IMR-90 (cell line): Measurements from ENCODE around the gene OCLN. TPM values are rescaled to one million over a fixed set of nuclear protein-coding genes. Genes with fewer than 3 reads are reported as not detected.

Experiments used
- ATAC-seq: fragments of 200-7000 bp; cut with Tn5 transposase; 2 replicates; pipeline ENCODE4 v1.9.1; 2020; ENCODE audit warnings: low read depth, mild to moderate bottlenecking, moderate library complexity
- BruUV-seq: library from RNA; stranded (reverse); fragments of 400-500 nt; replicated peaks from 2 replicates; lab custom pipeline; 2021; lab: Mats Ljungman, UMichigan
- CTCF ChIA-PET: fragments of 300-600 bp; formaldehyde crosslinking; extraction: SDS; loops from one replicate; lab custom pipeline; 2021; ENCODE audit warnings: antibody characterized with exemption; lab: Yijun Ruan, JAX
- POLR2A ChIA-PET: fragments of 300-600 bp; sonication (Branson Sonifier 250); formaldehyde crosslinking; loops from one replicate; lab custom pipeline; 2022; ENCODE audit warnings: antibody characterized with exemption; ENCODE audit not compliant: unreplicated experiment; lab: Charles Lee
- DNase-seq: peaks from one replicate; pipeline ENCODE4 v3.0.0; 2013
- H2AFZ ChIP-seq: replicated peaks from 2 replicates; pipeline ENCODE3; 2013; ENCODE audit warnings: low read length, mild to moderate bottlenecking; ENCODE audit not compliant: poor library complexity
- H2AK5ac ChIP-seq: 2 replicates; pipeline ENCODE4 v1.6.1; 2013; ENCODE audit warnings: low read depth, low read length, inconsistent platforms
- H2AK9ac ChIP-seq: replicated peaks from 2 replicates; pipeline ENCODE3; 2013; ENCODE audit warnings: mild to moderate bottlenecking, low read depth, low read length, moderate library complexity; ENCODE audit not compliant: poor library complexity
- H2BK120ac ChIP-seq: 2 replicates; pipeline ENCODE4 v1.6.1; 2013; ENCODE audit warnings: low read depth, low read length, inconsistent platforms
- H2BK15ac ChIP-seq: 3 replicates; pipeline ENCODE4 v1.6.1; 2013; ENCODE audit warnings: low read depth, low read length, inconsistent platforms
- H2BK20ac ChIP-seq: 2 replicates; pipeline ENCODE4 v1.6.1; 2013; ENCODE audit warnings: low read depth, mild to moderate bottlenecking, inconsistent platforms, low read length, moderate library complexity
- H2BK5ac ChIP-seq: 2 replicates; pipeline ENCODE4 v1.6.1; 2013; ENCODE audit warnings: mild to moderate bottlenecking, low read depth, low read length, inconsistent platforms; ENCODE audit not compliant: poor library complexity, severe bottlenecking
- H3K14ac ChIP-seq: replicated peaks from 2 replicates; pipeline ENCODE4 v1.6.1; 2013; ENCODE audit warnings: low read depth, low read length, inconsistent platforms
- H3K18ac ChIP-seq: 2 replicates; pipeline ENCODE4 v1.6.1; 2013; ENCODE audit warnings: low read depth, low read length, control low read depth
- H3K23ac ChIP-seq: 2 replicates; pipeline ENCODE4 v1.6.1; 2013; ENCODE audit warnings: low read depth, low read length, inconsistent platforms
- H3K27ac ChIP-seq: 2 replicates; pipeline ENCODE4 v1.5.1; 2013; ENCODE audit warnings: mild to moderate bottlenecking, control low read depth, low read length; ENCODE audit not compliant: insufficient read depth
- H3K27me3 ChIP-seq: 2 replicates; pipeline ENCODE4 v1.6.1; 2013; ENCODE audit warnings: low read length; ENCODE audit not compliant: control insufficient read depth, insufficient read depth
- H3K36me3 ChIP-seq: 2 replicates; pipeline ENCODE4 v1.6.1; 2013; ENCODE audit warnings: low read length, mixed read lengths; ENCODE audit not compliant: control insufficient read depth, insufficient read depth
- H3K4ac ChIP-seq: 2 replicates; pipeline ENCODE4 v1.6.1; 2013; ENCODE audit warnings: low read depth, low read length, inconsistent platforms
- H3K4me1 ChIP-seq: 2 replicates; pipeline ENCODE4 v1.6.1; 2013; ENCODE audit warnings: low read length, mixed read lengths; ENCODE audit not compliant: control insufficient read depth, insufficient read depth
- H3K4me2 ChIP-seq: 2 replicates; pipeline ENCODE4 v1.6.1; 2013; ENCODE audit warnings: low read depth, mild to moderate bottlenecking, control low read depth, low read length, moderate library complexity
- H3K4me3 ChIP-seq: 2 replicates; pipeline ENCODE4 v1.5.1; 2013; ENCODE audit warnings: low read depth, mild to moderate bottlenecking, control low read depth, low read length, moderate library complexity; ENCODE audit not compliant: insufficient read depth
- H3K56ac ChIP-seq: 2 replicates; pipeline ENCODE4 v1.6.1; 2013; ENCODE audit warnings: low read length, inconsistent platforms; ENCODE audit not compliant: insufficient read depth; ENCODE audit errors: extremely low read depth
- H3K79me1 ChIP-seq, 2 experiments: 2 replicates each; pipeline ENCODE4 v1.6.1; 2013; ENCODE audit warnings: low read length in 2 of 2, inconsistent platforms in 1 of 2, low read depth in 1 of 2
- H3K9ac ChIP-seq: 2 replicates; pipeline ENCODE4 v1.6.1; 2013; ENCODE audit warnings: low read depth, low read length, control low read depth
- H3K9me1 ChIP-seq: 2 replicates; pipeline ENCODE4 v1.6.1; 2013; ENCODE audit warnings: low read length, inconsistent platforms; ENCODE audit not compliant: insufficient read depth
- H3K9me3 ChIP-seq: 2 replicates; pipeline ENCODE4 v1.6.1; 2013; ENCODE audit warnings: low read length; ENCODE audit not compliant: control insufficient read depth, insufficient read depth
- H4K20me1 ChIP-seq: 2 replicates; pipeline ENCODE4 v1.6.1; 2013; ENCODE audit warnings: low read length, inconsistent platforms; ENCODE audit not compliant: insufficient read depth
- H4K5ac ChIP-seq: 2 replicates; pipeline ENCODE4 v1.6.1; 2013; ENCODE audit warnings: mild to moderate bottlenecking, low read depth, low read length, control low read depth
- H4K8ac ChIP-seq, 2 experiments: 2 replicates each; pipeline ENCODE4 v1.6.1; 2013; ENCODE audit warnings: low read depth in 2 of 2, low read length in 2 of 2, control low read depth in 1 of 2, inconsistent platforms in 1 of 2
- H4K91ac ChIP-seq: 2 replicates; pipeline ENCODE4 v1.6.1; 2013; ENCODE audit warnings: low read depth, low read length, inconsistent platforms; ENCODE audit not compliant: insufficient read depth
- BHLHE40 ChIP-seq: fragments of 150-350 bp; IDR thresholded peaks from 2 replicates; pipeline ENCODE4 v1.6.1; 2016; ENCODE audit warnings: mild to moderate bottlenecking, low read depth, low read length
- CEBPB ChIP-seq: IDR thresholded peaks from 2 replicates; pipeline ENCODE4 v1.6.1; 2012; ENCODE audit warnings: low read depth, low read length, improper control_type of control experiment
- CHD1 ChIP-seq: IDR thresholded peaks from 2 replicates; pipeline ENCODE4 v1.6.1; 2012; ENCODE audit warnings: low read depth, low read length, improper control_type of control experiment
- FOS ChIP-seq: fragments of 150-350 bp; IDR thresholded peaks from 2 replicates; pipeline ENCODE4 v1.6.1; 2016; ENCODE audit warnings: low read depth, low read length
- MAFK ChIP-seq: IDR thresholded peaks from 2 replicates; pipeline ENCODE4 v1.6.1; 2012; ENCODE audit warnings: low read depth, low read length, improper control_type of control experiment
- MAZ ChIP-seq: IDR thresholded peaks from 2 replicates; pipeline ENCODE4 v1.6.1; 2012; ENCODE audit warnings: low read depth, mild to moderate bottlenecking, low read length, improper control_type of control experiment, moderate library complexity, borderline replicate concordance
- MXI1 ChIP-seq: IDR thresholded peaks from 2 replicates; pipeline ENCODE4 v1.6.1; 2012; ENCODE audit warnings: low read depth, mild to moderate bottlenecking, low read length, moderate library complexity, borderline replicate concordance
- NFE2L2 ChIP-seq: fragments of 150-350 bp; IDR thresholded peaks from 2 replicates; pipeline ENCODE4 v1.6.1; 2016; ENCODE audit warnings: low read depth, mild to moderate bottlenecking, low read length
- POLR2A ChIP-seq: IDR thresholded peaks from 2 replicates; pipeline ENCODE4 v1.6.1; 2012; ENCODE audit warnings: mild to moderate bottlenecking, low read depth, low read length
- RAD21 ChIP-seq: IDR thresholded peaks from 2 replicates; pipeline ENCODE4 v1.6.1; 2012; ENCODE audit warnings: low read length, improper control_type of control experiment
- RCOR1 ChIP-seq: IDR thresholded peaks from 2 replicates; pipeline ENCODE4 v1.6.1; 2012; ENCODE audit warnings: mild to moderate bottlenecking, low read length, improper control_type of control experiment; ENCODE audit not compliant: insufficient replicate concordance
- RFX5 ChIP-seq: IDR thresholded peaks from 2 replicates; pipeline ENCODE4 v1.8.0; 2012; ENCODE audit warnings: low read depth, mild to moderate bottlenecking, low read length, moderate library complexity
- SMC3 ChIP-seq: fragments of 150-350 bp; IDR thresholded peaks from 2 replicates; pipeline ENCODE4 v1.6.1; 2016; ENCODE audit warnings: low read depth, mild to moderate bottlenecking, antibody characterized with exemption, low read length, moderate library complexity
- WGBS, 2 experiments: methylation state at CpG; one replicate each; pipeline versions ENCODE4 v1.1.5 to v1.1.7; 2013; ENCODE audit warnings: missing lambda C conversion rate in 2 of 2; ENCODE audit not compliant: insufficient read length in 1 of 2; ENCODE audit errors: extremely low coverage in 2 of 2; 5-methylcytosine and 5-hydroxymethylcytosine counted together
- dilution Hi-C: fragments of 300-500 bp; cut with HindIII; formaldehyde crosslinking; loops from one replicate; pipeline ENCODE4 v1.14.3; 2018; ENCODE audit warnings: low sequenced_read_pairs; ENCODE audit not compliant: unreplicated experiment
- in situ Hi-C: fragments of 300-500 bp; cut with MboI; formaldehyde crosslinking; loops from 3 replicates; pipeline ENCODE4 v1.14.3; 2019; ENCODE audit warnings: low sequenced_read_pairs, inconsistent platforms, mixed read lengths
- intact Hi-C: fragments of 100-400 bp; cut with micrococcal nuclease; formaldehyde crosslinking; loops from 2 replicates; pipeline ENCODE4 v1.10.0; 2022
- polyA plus RNA-seq, 3 experiments: library from polyadenylated mRNA; depleted of rRNA; stranded (reverse); fragments of >200 nt; gene quantifications; 2 replicates each; pipeline ENCODE4 v1.2.3, GENCODE V29; 2012; ENCODE audit warnings: low replicate concordance in 1 of 3
- total RNA-seq: library from RNA; depleted of rRNA; stranded (reverse); fragments of >200 nt; gene quantifications from 2 replicates; pipeline ENCODE4 v1.2.3, GENCODE V29; 2012
- TF ChIP-seq, protein P1 (sequence below): conservative IDR thresholded peaks from 2 replicates; pipeline ENCODE4 v1.5.1; 2012; ENCODE audit warnings: mild to moderate bottlenecking, low read depth, low read length, improper control_type of control experiment
- TF ChIP-seq, protein P2 (sequence below): fragments of 150-350 bp; IDR thresholded peaks from 2 replicates; pipeline ENCODE4 v1.6.1; 2016; ENCODE audit warnings: low read depth, mild to moderate bottlenecking, low read length, moderate library complexity, borderline replicate concordance
- TF ChIP-seq, protein P3 (sequence below): fragments of 150-350 bp; IDR thresholded peaks from 2 replicates; pipeline ENCODE4 v1.6.1; 2017; ENCODE audit warnings: mild to moderate bottlenecking, antibody characterized with exemption, low read length, low read depth

Gene OCLN
- total and polyA plus RNA-seq, 2 of the 4 experiments (the other 2 are of a cell fraction): 0.72 to 0.99 TPM

DNA sequence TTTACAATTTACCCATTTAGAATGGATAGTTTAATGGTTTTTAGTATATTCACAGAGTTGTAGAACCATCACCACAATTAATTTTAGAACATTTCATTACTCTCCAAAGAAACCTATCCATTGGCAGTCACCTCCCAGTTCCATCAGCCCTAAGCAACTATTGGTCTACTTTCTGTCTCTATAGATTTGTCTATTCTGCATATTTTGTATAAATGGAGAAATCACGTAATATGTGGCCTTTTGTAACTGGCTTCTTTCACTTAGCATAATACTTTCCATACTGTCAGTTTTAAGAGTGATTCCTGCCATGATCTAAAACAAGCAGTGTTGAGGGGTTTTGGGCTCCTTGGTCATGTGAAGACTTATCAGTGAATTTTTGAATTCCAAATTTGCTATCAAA lies 12.7 kb downstream of the OCLN start:
- Histone ChIP-seq H3K9me3 (no peaks in the 10 kb centered on the region), H2BK120ac (no peak overlapping the region), H2AK5ac (no peak overlapping the region), H3K14ac (no peak overlapping the region), H3K79me1 (no peaks in the 10 kb centered on the region), H3K36me3 (no peaks in the 10 kb centered on the region), H3K4me3 (no peak overlapping the region), H2BK15ac (no peak overlapping the region), H2BK5ac (no peak overlapping the region), H2AFZ (no peak overlapping the region), H3K27ac (no peak overlapping the region), H3K4me2 (no peak overlapping the region), H4K5ac (no peak overlapping the region), H3K27me3 (no peaks in the 10 kb centered on the region), H3K23ac (no peak overlapping the region), H3K4ac (no peak overlapping the region), H4K20me1 (no peaks in the 10 kb centered on the region), H4K8ac (no peak overlapping the region), H3K56ac (no peak overlapping the region), H2BK20ac (no peak overlapping the region), H3K4me1 (peaks cover 5% of the 10 kb centered on the region; the same call in 1 of the 2 replicates), H4K91ac (no peak overlapping the region), H3K18ac (no peak overlapping the region), H3K9ac (no peak overlapping the region), H2AK9ac (no peak overlapping the region), H3K9me1 (peaks cover 10% of the 10 kb centered on the region)
- dilution Hi-C loops: no loop called here
- WGBS, 2 experiments: no CpG with 5 or more reads among the region's 1 CpG
- no peak for TF ChIP-seq CEBPB
- TF ChIP-seq MXI1: no peak
- no peak for TF ChIP-seq CHD1
- TF ChIP-seq FOS: no peak
- no peak for TF ChIP-seq RFX5
- TF ChIP-seq POLR2A: no peak
- TF ChIP-seq MAZ: no peak
- TF ChIP-seq, protein P1, sequence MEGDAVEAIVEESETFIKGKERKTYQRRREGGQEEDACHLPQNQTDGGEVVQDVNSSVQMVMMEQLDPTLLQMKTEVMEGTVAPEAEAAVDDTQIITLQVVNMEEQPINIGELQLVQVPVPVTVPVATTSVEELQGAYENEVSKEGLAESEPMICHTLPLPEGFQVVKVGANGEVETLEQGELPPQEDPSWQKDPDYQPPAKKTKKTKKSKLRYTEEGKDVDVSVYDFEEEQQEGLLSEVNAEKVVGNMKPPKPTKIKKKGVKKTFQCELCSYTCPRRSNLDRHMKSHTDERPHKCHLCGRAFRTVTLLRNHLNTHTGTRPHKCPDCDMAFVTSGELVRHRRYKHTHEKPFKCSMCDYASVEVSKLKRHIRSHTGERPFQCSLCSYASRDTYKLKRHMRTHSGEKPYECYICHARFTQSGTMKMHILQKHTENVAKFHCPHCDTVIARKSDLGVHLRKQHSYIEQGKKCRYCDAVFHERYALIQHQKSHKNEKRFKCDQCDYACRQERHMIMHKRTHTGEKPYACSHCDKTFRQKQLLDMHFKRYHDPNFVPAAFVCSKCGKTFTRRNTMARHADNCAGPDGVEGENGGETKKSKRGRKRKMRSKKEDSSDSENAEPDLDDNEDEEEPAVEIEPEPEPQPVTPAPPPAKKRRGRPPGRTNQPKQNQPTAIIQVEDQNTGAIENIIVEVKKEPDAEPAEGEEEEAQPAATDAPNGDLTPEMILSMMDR: no peak
- no peak for TF ChIP-seq MAFK
- TF ChIP-seq, protein P2, sequence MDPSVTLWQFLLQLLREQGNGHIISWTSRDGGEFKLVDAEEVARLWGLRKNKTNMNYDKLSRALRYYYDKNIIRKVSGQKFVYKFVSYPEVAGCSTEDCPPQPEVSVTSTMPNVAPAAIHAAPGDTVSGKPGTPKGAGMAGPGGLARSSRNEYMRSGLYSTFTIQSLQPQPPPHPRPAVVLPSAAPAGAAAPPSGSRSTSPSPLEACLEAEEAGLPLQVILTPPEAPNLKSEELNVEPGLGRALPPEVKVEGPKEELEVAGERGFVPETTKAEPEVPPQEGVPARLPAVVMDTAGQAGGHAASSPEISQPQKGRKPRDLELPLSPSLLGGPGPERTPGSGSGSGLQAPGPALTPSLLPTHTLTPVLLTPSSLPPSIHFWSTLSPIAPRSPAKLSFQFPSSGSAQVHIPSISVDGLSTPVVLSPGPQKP: no peak
- TF ChIP-seq NFE2L2: no peak
- no peak for TF ChIP-seq BHLHE40
- TF ChIP-seq RCOR1: no peak
- TF ChIP-seq, protein P3, sequence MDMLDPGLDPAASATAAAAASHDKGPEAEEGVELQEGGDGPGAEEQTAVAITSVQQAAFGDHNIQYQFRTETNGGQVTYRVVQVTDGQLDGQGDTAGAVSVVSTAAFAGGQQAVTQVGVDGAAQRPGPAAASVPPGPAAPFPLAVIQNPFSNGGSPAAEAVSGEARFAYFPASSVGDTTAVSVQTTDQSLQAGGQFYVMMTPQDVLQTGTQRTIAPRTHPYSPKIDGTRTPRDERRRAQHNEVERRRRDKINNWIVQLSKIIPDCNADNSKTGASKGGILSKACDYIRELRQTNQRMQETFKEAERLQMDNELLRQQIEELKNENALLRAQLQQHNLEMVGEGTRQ: no peak
- no peak for TF ChIP-seq SMC3
- no peak for TF ChIP-seq RAD21
- CTCF ChIA-PET: no interaction called here
- DNase-seq (no peak), ATAC-seq (no peak)
- intact Hi-C loops: no loop called here
- in situ Hi-C loops: no loop called here
- no TSS peak for BruUV-seq
- POLR2A ChIA-PET: no interaction called here
